WTC11 (cell line): ENCODE measurements around the gene HES3. TPM values are rescaled to one million over a fixed set of nuclear protein-coding genes. Genes with fewer than 3 reads are reported as not detected.

Source experiments
- ATAC-seq: fragments of 200-7000 bp; cut with Tn5 transposase; 2 replicates; pipeline ENCODE4 v1.10.0; 2021; ENCODE audit warnings: mild to moderate bottlenecking, moderate library complexity
- CTCF ChIA-PET: fragments of 300-600 bp; sonication (Branson Sonifier 250); formaldehyde crosslinking; loops from one replicate; lab custom pipeline; 2021; ENCODE audit warnings: antibody characterized with exemption; lab: Charles Lee
- POLR2A ChIA-PET: fragments of 350-600 bp; sonication (Branson Sonifier 250); formaldehyde crosslinking; loops from one replicate; lab custom pipeline; 2021; ENCODE audit warnings: antibody characterized with exemption; lab: Charles Lee
- DNase-seq: peaks from one replicate; pipeline ENCODE4 v3.0.0; 2021; ENCODE audit warnings: low spot score
- H3K27ac Mint-ChIP-seq: 2 replicates; pipeline ENCODE4 v1.8.0; 2021; ENCODE audit warnings: mixed read lengths
- H3K27me3 Mint-ChIP-seq: 2 replicates; pipeline ENCODE4 v1.8.0; 2021; ENCODE audit warnings: low read depth, mild to moderate bottlenecking, moderate library complexity, mixed read lengths
- H3K36me3 Mint-ChIP-seq: 2 replicates; pipeline ENCODE4 v1.8.0; 2021; ENCODE audit warnings: mixed read lengths
- H3K4me1 Mint-ChIP-seq: 2 replicates; pipeline ENCODE4 v1.8.0; 2022; ENCODE audit warnings: mixed read lengths
- H3K4me3 Mint-ChIP-seq: 2 replicates; pipeline ENCODE4 v1.8.0; 2021; ENCODE audit warnings: mild to moderate bottlenecking, moderate library complexity, mixed read lengths
- H3K9me3 Mint-ChIP-seq: 2 replicates; pipeline ENCODE4 v1.8.0; 2021; ENCODE audit warnings: mixed read lengths
- ARID4B ChIP-seq: sonication (generic); formaldehyde crosslinking; IDR thresholded peaks from 2 replicates; pipeline ENCODE4 v1.8.0; 2023; ENCODE audit warnings: missing genetic modification reagents, mild to moderate bottlenecking, borderline replicate concordance
- ATF1 ChIP-seq: sonication (generic); formaldehyde crosslinking; IDR thresholded peaks from 2 replicates; pipeline ENCODE4 v1.8.1; 2023; ENCODE audit warnings: mild to moderate bottlenecking, moderate library complexity, missing genetic modification reagents
- EMX1 ChIP-seq: fragments of 250-450 bp; sonication (Bioruptor Pico); IDR thresholded peaks from 2 replicates; pipeline ENCODE4 v1.8.0; 2021; ENCODE audit warnings: mild to moderate bottlenecking
- GABPB1 ChIP-seq: sonication (generic); formaldehyde crosslinking; IDR thresholded peaks from 2 replicates; pipeline ENCODE4 v1.8.1; 2023; ENCODE audit warnings: mild to moderate bottlenecking, missing genetic modification reagents
- HMGA2 ChIP-seq: fragments of 250-450 bp; sonication (Bioruptor Pico); IDR thresholded peaks from 2 replicates; pipeline ENCODE4 v1.4.0; 2021; ENCODE audit warnings: mild to moderate bottlenecking, moderate library complexity
- IRF1 ChIP-seq: sonication (generic); formaldehyde crosslinking; IDR thresholded peaks from 2 replicates; pipeline ENCODE4 v1.8.0; 2023; ENCODE audit warnings: missing genetic modification reagents
- JAZF1 ChIP-seq: fragments of 250-450 bp; sonication (Bioruptor Pico); IDR thresholded peaks from 2 replicates; pipeline ENCODE4 v1.9.0; 2021; ENCODE audit warnings: moderate library complexity, mild to moderate bottlenecking, inconsistent platforms
- KAT7 ChIP-seq: sonication (generic); formaldehyde crosslinking; IDR thresholded peaks from 2 replicates; pipeline ENCODE4 v1.8.1; 2023; ENCODE audit warnings: missing genetic modification reagents, mild to moderate bottlenecking, borderline replicate concordance
- MAX ChIP-seq: sonication (generic); formaldehyde crosslinking; IDR thresholded peaks from 2 replicates; pipeline ENCODE4 v1.8.0; 2022; ENCODE audit warnings: mild to moderate bottlenecking, missing genetic modification reagents
- NFE2L1 ChIP-seq: sonication (generic); formaldehyde crosslinking; IDR thresholded peaks from 2 replicates; pipeline ENCODE4 v1.8.1; 2023; ENCODE audit warnings: missing genetic modification reagents
- NFYB ChIP-seq: sonication (generic); formaldehyde crosslinking; conservative IDR thresholded peaks from 2 replicates; pipeline ENCODE4 v1.8.0; 2022; ENCODE audit warnings: low read depth, missing genetic modification reagents
- NR1H2 ChIP-seq: sonication (generic); formaldehyde crosslinking; IDR thresholded peaks from 2 replicates; pipeline ENCODE4 v1.9.0; 2021; ENCODE audit warnings: mild to moderate bottlenecking, moderate library complexity, missing genetic modification reagents
- NR2C2 ChIP-seq: sonication (generic); formaldehyde crosslinking; IDR thresholded peaks from 2 replicates; pipeline ENCODE4 v1.8.0; 2022; ENCODE audit warnings: mild to moderate bottlenecking, missing genetic modification reagents
- PRRX2 ChIP-seq: fragments of 250-450 bp; sonication (Bioruptor Pico); IDR thresholded peaks from 2 replicates; pipeline ENCODE4 v1.8.0; 2021; ENCODE audit warnings: mild to moderate bottlenecking
- RELA ChIP-seq: sonication (generic); formaldehyde crosslinking; IDR thresholded peaks from 2 replicates; pipeline ENCODE4 v1.8.1; 2022; ENCODE audit warnings: missing genetic modification reagents, mild to moderate bottlenecking, borderline replicate concordance
- TEAD1 ChIP-seq: sonication (generic); formaldehyde crosslinking; IDR thresholded peaks from 2 replicates; pipeline ENCODE4 v1.8.0; 2022; ENCODE audit warnings: mild to moderate bottlenecking, missing genetic modification reagents
- TP53 ChIP-seq: sonication (generic); formaldehyde crosslinking; IDR thresholded peaks from 2 replicates; pipeline ENCODE4 v1.8.1; 2023; ENCODE audit warnings: mild to moderate bottlenecking, missing genetic modification reagents
- ZNF423 ChIP-seq: fragments of 250-450 bp; sonication (Bioruptor Pico); IDR thresholded peaks from 2 replicates; pipeline ENCODE4 v2.1.2; 2022; ENCODE audit warnings: mild to moderate bottlenecking, moderate library complexity
- ZNF532 ChIP-seq: fragments of 250-450 bp; sonication (Bioruptor Pico); IDR thresholded peaks from 2 replicates; pipeline ENCODE4 v1.9.0; 2021; ENCODE audit warnings: mild to moderate bottlenecking, borderline replicate concordance
- ZNF671 ChIP-seq: fragments of 250-450 bp; sonication (Bioruptor Pico); IDR thresholded peaks from 2 replicates; pipeline ENCODE4 v1.8.0; 2021; ENCODE audit warnings: mild to moderate bottlenecking
- total RNA-seq: library from RNA; stranded (reverse); gene quantifications from 3 replicates; pipeline ENCODE4 v1.2.3, GENCODE V29; 2021
- TF ChIP-seq, protein P1 (sequence below): sonication (generic); formaldehyde crosslinking; IDR thresholded peaks from 2 replicates; pipeline ENCODE4 v1.8.1; 2023; ENCODE audit warnings: mild to moderate bottlenecking, missing genetic modification reagents
- TF ChIP-seq, protein P2 (sequence below): sonication (generic); formaldehyde crosslinking; IDR thresholded peaks from 2 replicates; pipeline ENCODE4 v1.8.0; 2022; ENCODE audit warnings: mild to moderate bottlenecking, missing genetic modification reagents
- TF ChIP-seq, protein P3 (sequence below): sonication (generic); formaldehyde crosslinking; IDR thresholded peaks from 2 replicates; pipeline ENCODE4 v1.8.0; 2023; ENCODE audit warnings: mild to moderate bottlenecking, missing genetic modification reagents

The HES3 gene
- total RNA-seq, 1 experiment from 2014 or later: 74.7 TPM

DNA sequence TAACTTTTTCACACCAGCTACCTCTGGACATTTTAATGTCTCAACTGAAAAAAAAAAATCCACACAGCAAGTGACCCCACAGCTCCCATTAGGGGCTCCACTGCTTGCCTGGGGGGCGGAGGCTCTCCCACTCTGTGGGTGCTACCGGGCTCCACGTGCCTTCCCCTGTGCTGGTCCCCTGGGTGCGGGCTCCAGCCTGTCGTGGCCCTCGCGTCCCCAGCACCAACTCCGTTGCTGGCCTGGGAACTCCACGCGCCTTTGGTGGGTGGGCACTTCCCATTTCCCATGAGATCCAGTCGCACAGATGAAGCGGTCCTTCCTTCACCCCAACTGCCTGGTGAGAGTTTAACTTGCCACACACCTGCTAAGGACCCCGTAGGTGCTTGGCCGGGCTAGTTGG is 44.0 kb downstream of the HES3 start:
- POLR2A ChIA-PET: no interaction called here
- peaks cover 1% of the 10 kb centered on the region for H3K36me3 Mint-ChIP-seq
- ATAC-seq: no peak
- no peak for DNase-seq
- no peak for TF ChIP-seq NR2C2 (CRISPR knock-in tag)
- TF ChIP-seq NFE2L1 (CRISPR knock-in tag): no peak
- TF ChIP-seq, protein P1, sequence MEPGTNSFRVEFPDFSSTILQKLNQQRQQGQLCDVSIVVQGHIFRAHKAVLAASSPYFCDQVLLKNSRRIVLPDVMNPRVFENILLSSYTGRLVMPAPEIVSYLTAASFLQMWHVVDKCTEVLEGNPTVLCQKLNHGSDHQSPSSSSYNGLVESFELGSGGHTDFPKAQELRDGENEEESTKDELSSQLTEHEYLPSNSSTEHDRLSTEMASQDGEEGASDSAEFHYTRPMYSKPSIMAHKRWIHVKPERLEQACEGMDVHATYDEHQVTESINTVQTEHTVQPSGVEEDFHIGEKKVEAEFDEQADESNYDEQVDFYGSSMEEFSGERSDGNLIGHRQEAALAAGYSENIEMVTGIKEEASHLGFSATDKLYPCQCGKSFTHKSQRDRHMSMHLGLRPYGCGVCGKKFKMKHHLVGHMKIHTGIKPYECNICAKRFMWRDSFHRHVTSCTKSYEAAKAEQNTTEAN (CRISPR knock-in tag): no peak
- TF ChIP-seq TEAD1 (CRISPR knock-in tag): no peak
- TF ChIP-seq PRRX2 (CRISPR knock-in tag): no peak
- no peak for TF ChIP-seq ZNF671
- TF ChIP-seq, protein P2, sequence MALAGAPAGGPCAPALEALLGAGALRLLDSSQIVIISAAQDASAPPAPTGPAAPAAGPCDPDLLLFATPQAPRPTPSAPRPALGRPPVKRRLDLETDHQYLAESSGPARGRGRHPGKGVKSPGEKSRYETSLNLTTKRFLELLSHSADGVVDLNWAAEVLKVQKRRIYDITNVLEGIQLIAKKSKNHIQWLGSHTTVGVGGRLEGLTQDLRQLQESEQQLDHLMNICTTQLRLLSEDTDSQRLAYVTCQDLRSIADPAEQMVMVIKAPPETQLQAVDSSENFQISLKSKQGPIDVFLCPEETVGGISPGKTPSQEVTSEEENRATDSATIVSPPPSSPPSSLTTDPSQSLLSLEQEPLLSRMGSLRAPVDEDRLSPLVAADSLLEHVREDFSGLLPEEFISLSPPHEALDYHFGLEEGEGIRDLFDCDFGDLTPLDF (CRISPR knock-in tag): no peak
- no peak for TF ChIP-seq RELA (CRISPR knock-in tag)
- no peak for TF ChIP-seq NFYB (CRISPR knock-in tag)
- TF ChIP-seq ZNF423 (CRISPR knock-in tag): no peak
- no peak for TF ChIP-seq GABPB1 (CRISPR knock-in tag)
- TF ChIP-seq, all 79 proteins: peak for 0
- Mint-ChIP-seq H3K4me1 (no peaks in the 10 kb centered on the region), H3K27ac (peak overlapping the region; percentile 45; the same call in 1 of the 2 replicates), H3K9me3 (no peaks in the 10 kb centered on the region), H3K4me3 (no peak overlapping the region), H3K27me3 (no peaks in the 10 kb centered on the region)
- CTCF ChIA-PET: interaction anchor here (0.6 kb wide), 1 partner anchor 77 kb away, joined by 3 read pairs; no protein-coding TSS in a partner anchor

- no peaks in the 10 kb centered on the region for H3K4me1 Mint-ChIP-seq
- H3K4me3 Mint-ChIP-seq: no peak overlapping the region
- no peaks in the 10 kb centered on the region for H3K9me3 Mint-ChIP-seq
- ATAC-seq: no peak
- POLR2A ChIA-PET: no interaction called here
- H3K27ac Mint-ChIP-seq: no peak overlapping the region; the same call in 1 of the 2 replicates
- CTCF ChIA-PET: no interaction called here
- H3K27me3 Mint-ChIP-seq: no peaks in the 10 kb centered on the region
- peaks cover 7% of the 10 kb centered on the region for H3K36me3 Mint-ChIP-seq
- DNase-seq: no peak
- TF ChIP-seq ARID4B (CRISPR knock-in tag) (no peak), EMX1 (CRISPR knock-in tag) (no peak), IRF1 (CRISPR knock-in tag) (no peak), HMGA2 (CRISPR knock-in tag) (no peak), JAZF1 (CRISPR knock-in tag) (no peak), MAX (CRISPR knock-in tag) (no peak), ZNF532 (CRISPR knock-in tag) (no peak), NR1H2 (CRISPR knock-in tag) (no peak), ATF1 (CRISPR knock-in tag) (no peak), KAT7 (no peak), TP53 (no peak)
- TF ChIP-seq, protein P3, sequence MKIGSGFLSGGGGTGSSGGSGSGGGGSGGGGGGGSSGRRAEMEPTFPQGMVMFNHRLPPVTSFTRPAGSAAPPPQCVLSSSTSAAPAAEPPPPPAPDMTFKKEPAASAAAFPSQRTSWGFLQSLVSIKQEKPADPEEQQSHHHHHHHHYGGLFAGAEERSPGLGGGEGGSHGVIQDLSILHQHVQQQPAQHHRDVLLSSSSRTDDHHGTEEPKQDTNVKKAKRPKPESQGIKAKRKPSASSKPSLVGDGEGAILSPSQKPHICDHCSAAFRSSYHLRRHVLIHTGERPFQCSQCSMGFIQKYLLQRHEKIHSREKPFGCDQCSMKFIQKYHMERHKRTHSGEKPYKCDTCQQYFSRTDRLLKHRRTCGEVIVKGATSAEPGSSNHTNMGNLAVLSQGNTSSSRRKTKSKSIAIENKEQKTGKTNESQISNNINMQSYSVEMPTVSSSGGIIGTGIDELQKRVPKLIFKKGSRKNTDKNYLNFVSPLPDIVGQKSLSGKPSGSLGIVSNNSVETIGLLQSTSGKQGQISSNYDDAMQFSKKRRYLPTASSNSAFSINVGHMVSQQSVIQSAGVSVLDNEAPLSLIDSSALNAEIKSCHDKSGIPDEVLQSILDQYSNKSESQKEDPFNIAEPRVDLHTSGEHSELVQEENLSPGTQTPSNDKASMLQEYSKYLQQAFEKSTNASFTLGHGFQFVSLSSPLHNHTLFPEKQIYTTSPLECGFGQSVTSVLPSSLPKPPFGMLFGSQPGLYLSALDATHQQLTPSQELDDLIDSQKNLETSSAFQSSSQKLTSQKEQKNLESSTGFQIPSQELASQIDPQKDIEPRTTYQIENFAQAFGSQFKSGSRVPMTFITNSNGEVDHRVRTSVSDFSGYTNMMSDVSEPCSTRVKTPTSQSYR: no peak
These were observed 44.7 kb downstream of the HES3 start for GRCh38 chr1:6288665-6289064.
